Measurements from ENCODE around the gene RAP1B. TPM values are rescaled to one million over a fixed set of nuclear protein-coding genes. Genes with fewer than 3 reads are reported as not detected.

RAP1B gene
- polyA plus RNA-seq, 1 donor (not counting 4 experiments of a cell fraction or from before 2014, with no cell fraction given): 274 TPM

DNA sequence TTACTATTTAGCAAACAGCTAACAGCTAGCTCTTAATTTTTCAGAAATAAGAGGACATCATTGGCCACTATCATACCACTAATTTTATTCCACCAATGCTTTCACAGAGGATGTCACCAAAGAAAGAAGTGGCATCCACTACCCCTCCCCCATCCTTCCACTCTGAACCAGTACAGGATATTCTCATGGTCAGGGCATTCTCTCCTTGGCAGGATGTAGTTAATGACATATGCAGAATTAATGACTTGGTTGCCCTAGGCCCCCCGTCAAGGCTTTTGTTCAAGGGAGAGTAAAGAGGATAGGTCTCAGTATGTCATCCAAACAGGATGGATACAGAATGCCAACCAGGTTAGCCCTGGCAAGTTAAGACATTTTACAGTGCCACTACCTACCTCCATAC, 57.2 kb downstream of the RAP1B start:
- Histone ChIP-seq H3K4me1 (ENCODE audit: control insufficient read depth, extremely low read depth, insufficient read depth, low read length) (no peaks in the 10 kb centered on the region), H3K79me2 (ENCODE audit: control insufficient read depth, insufficient read depth, low read length) (no peaks in the 10 kb centered on the region), H3K27ac (ENCODE audit: control insufficient read depth, insufficient read depth, low read length) (no peak overlapping the region), H3K9ac (ENCODE audit: control insufficient read depth, extremely low read depth, insufficient read depth, low read length) (no peak overlapping the region), H3K27me3 (ENCODE audit: control insufficient read depth, extremely low read depth, insufficient read depth, low read length) (no peaks in the 10 kb centered on the region), H4K20me1 (ENCODE audit: control insufficient read depth, extremely low read depth, insufficient read depth, low read length) (no peaks in the 10 kb centered on the region), H3K4me2 (ENCODE audit: control insufficient read depth, extremely low read depth, insufficient read depth, low read depth, low read length) (no peak overlapping the region), H3K4me3 (ENCODE audit: control insufficient read depth in 2 of 3, extremely low read depth in 1 of 3, insufficient read depth in 2 of 3, low read depth in 1 of 3, low read length in 3 of 3) (no peak overlapping the region), H3K9me3 (ENCODE audit: control insufficient read depth, low read depth, low read length) (no peaks in the 10 kb centered on the region), H2AFZ (ENCODE audit: control insufficient read depth, low read length) (no peak overlapping the region), H3K36me3 (ENCODE audit: control insufficient read depth in 2 of 2, extremely low read depth in 1 of 2, insufficient read depth in 2 of 2, low read length in 2 of 2) (peaks cover 0 to 2% of the 10 kb centered on the region in 2 experiments), H3K9me1 (ENCODE audit: control insufficient read depth, extremely low read depth, insufficient read depth, low read length) (no peaks in the 10 kb centered on the region)
- FAIRE-seq: no peak
- dilution Hi-C loops (cut with MboI; ENCODE audit: extremely low pct_ligation_motif_present, low sequenced_read_pairs): no loop called here
- TF ChIP-seq, protein P1, sequence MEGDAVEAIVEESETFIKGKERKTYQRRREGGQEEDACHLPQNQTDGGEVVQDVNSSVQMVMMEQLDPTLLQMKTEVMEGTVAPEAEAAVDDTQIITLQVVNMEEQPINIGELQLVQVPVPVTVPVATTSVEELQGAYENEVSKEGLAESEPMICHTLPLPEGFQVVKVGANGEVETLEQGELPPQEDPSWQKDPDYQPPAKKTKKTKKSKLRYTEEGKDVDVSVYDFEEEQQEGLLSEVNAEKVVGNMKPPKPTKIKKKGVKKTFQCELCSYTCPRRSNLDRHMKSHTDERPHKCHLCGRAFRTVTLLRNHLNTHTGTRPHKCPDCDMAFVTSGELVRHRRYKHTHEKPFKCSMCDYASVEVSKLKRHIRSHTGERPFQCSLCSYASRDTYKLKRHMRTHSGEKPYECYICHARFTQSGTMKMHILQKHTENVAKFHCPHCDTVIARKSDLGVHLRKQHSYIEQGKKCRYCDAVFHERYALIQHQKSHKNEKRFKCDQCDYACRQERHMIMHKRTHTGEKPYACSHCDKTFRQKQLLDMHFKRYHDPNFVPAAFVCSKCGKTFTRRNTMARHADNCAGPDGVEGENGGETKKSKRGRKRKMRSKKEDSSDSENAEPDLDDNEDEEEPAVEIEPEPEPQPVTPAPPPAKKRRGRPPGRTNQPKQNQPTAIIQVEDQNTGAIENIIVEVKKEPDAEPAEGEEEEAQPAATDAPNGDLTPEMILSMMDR (optimal IDR thresholded peaks at IDR 0.05 in 1 of 3, IDR thresholded peaks at IDR 0.05 in 1 of 3, conservative IDR thresholded peaks at IDR 0.05 in 1 of 3; ENCODE audit: extremely low read depth in 1 of 3, insufficient read depth in 2 of 3, low read length in 3 of 3): no peak
- no peak for TF ChIP-seq EZH2 (IDR thresholded peaks at IDR 0.05; ENCODE audit: low read length)
- no peak for DNase-seq (ENCODE audit: low read depth, low spot score)

DNA sequence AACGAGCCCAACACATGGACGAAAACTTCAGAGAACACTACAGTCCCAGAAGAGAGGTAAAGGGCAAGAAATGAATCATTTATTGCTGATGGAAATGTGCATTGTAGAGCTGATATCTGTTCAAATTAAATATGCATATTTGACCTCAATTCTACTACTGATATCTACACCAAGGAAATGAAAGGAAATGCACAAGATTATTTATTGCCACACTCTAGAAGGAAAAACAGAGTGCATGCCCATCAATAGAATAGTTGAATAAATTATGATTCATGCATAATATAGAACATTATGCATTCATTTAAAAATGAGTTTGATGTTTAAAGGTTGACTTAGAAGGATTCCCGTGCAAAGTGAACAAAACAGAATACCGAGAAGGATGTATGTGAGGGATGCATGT, 60.5 kb downstream of the RAP1B start:
- no peaks in the 10 kb centered on the region for H3K36me3 ChIP-seq (ENCODE audit: control insufficient read depth in 2 of 2, extremely low read depth in 1 of 2, insufficient read depth in 2 of 2, low read length in 2 of 2)
- no peak overlapping the region for H3K9ac ChIP-seq (ENCODE audit: control insufficient read depth, extremely low read depth, insufficient read depth, low read length)
- no peaks in the 10 kb centered on the region for H3K9me1 ChIP-seq (ENCODE audit: control insufficient read depth, extremely low read depth, insufficient read depth, low read length)
- no peaks in the 10 kb centered on the region for H3K79me2 ChIP-seq (ENCODE audit: control insufficient read depth, insufficient read depth, low read length)
- DNase-seq (ENCODE audit: low read depth, low spot score) (no peak), FAIRE-seq (no peak)
- peaks cover under 1% of the 10 kb centered on the region for H3K4me1 ChIP-seq (ENCODE audit: control insufficient read depth, extremely low read depth, insufficient read depth, low read length)
- H2AFZ ChIP-seq (ENCODE audit: control insufficient read depth, low read length): no peak overlapping the region
- no peak overlapping the region for H3K4me2 ChIP-seq (ENCODE audit: control insufficient read depth, extremely low read depth, insufficient read depth, low read depth, low read length)
- H3K27me3 ChIP-seq (ENCODE audit: control insufficient read depth, extremely low read depth, insufficient read depth, low read length): no peaks in the 10 kb centered on the region
- H3K27ac ChIP-seq (ENCODE audit: control insufficient read depth, insufficient read depth, low read length): no peak overlapping the region
- H4K20me1 ChIP-seq (ENCODE audit: control insufficient read depth, extremely low read depth, insufficient read depth, low read length): no peaks in the 10 kb centered on the region
- TF ChIP-seq, protein P1 (optimal IDR thresholded peaks at IDR 0.05 in 1 of 3, IDR thresholded peaks at IDR 0.05 in 1 of 3, conservative IDR thresholded peaks at IDR 0.05 in 1 of 3; ENCODE audit: extremely low read depth in 1 of 3, insufficient read depth in 2 of 3, low read length in 3 of 3): no peak
- TF ChIP-seq EZH2 (IDR thresholded peaks at IDR 0.05; ENCODE audit: low read length): no peak
- no peaks in the 10 kb centered on the region for H3K9me3 ChIP-seq (ENCODE audit: control insufficient read depth, low read depth, low read length)
- dilution Hi-C loops (cut with MboI; ENCODE audit: extremely low pct_ligation_motif_present, low sequenced_read_pairs): no loop called here
- no peak overlapping the region for H3K4me3 ChIP-seq (ENCODE audit: control insufficient read depth in 2 of 3, extremely low read depth in 1 of 3, insufficient read depth in 2 of 3, low read depth in 1 of 3, low read length in 3 of 3)
